ENCODE measurements around the gene ANKRD12.

Gene ANKRD12

GRCh38 chr18:9188359-9189231 lies 52.0 kb downstream of the ANKRD12 start:
- no peak for DNase-seq (ENCODE audit: low read depth)

GRCh38 chr18:9189491-9189890 lies 52.9 kb downstream of the ANKRD12 start:
- no peak for DNase-seq (ENCODE audit: low read depth)

- DNase-seq (ENCODE audit: low read depth) = no peak
Observed at GRCh38 chr18:9191658-9192256, 55.2 kb downstream of the ANKRD12 start.

GRCh38 chr18:9193031-9193430 lies 56.5 kb downstream of the ANKRD12 start:
- no peak for DNase-seq (ENCODE audit: low read depth)

- no peak for DNase-seq (ENCODE audit: low read depth)
Observed at GRCh38 chr18:9196568-9196967, 60.0 kb downstream of the ANKRD12 start.

GRCh38 chr18:9199681-9200080 lies 63.1 kb downstream of the ANKRD12 start:
- DNase-seq (ENCODE audit: low read depth) = no peak

- DNase-seq (ENCODE audit: low read depth) = no peak
Observed at GRCh38 chr18:9201224-9201623, 64.6 kb downstream of the ANKRD12 start.

DNA sequence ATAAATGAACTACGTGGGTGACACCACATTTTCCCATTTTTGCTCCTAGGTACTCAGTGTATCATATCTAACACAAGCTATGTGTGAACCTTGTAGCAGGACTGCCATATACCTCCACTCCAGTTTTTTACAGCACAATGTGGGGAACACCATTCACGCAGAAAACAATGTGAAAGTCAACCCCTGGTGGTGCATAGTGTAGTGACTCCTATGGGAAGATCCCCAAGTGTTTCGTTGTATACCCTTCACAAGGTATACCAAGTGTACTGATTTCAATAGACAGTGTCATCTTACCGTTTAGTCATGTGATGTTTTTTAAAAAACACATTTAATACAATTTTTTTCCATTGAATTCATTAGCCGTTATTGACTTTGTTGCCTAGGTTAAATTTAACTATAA lies 68.1 kb downstream of the ANKRD12 start:
- no peak for DNase-seq (ENCODE audit: low read depth)

- DNase-seq (ENCODE audit: low read depth) = no peak
Observed at GRCh38 chr18:9206421-9206820, 69.8 kb downstream of the ANKRD12 start.

- no peak for DNase-seq (ENCODE audit: low read depth)
Observed at GRCh38 chr18:9209279-9209678, 72.7 kb downstream of the ANKRD12 start.

DNA sequence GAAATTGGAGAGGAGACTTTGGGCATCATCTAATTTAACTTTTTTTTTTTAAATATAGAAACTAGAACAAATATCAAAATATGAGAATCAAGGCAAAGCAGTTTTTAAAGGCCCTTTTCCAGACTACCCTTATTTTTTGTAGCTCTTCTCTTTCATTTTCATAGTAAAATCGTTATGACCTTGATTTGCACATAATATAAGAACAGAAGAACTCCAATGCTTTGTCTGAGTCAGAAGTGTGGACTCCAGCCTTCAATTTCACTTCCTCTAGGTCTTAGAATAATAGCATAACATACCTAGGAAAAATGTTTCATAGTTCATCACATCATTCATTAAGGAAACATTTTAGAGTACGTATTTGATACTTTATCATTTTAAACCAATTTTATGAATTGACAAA lies 74.4 kb downstream of the ANKRD12 start:
- DNase-seq (ENCODE audit: low read depth) = no peak

- no peak for DNase-seq (ENCODE audit: low read depth)
Observed at GRCh38 chr18:9211955-9212354, 75.4 kb downstream of the ANKRD12 start.

DNA sequence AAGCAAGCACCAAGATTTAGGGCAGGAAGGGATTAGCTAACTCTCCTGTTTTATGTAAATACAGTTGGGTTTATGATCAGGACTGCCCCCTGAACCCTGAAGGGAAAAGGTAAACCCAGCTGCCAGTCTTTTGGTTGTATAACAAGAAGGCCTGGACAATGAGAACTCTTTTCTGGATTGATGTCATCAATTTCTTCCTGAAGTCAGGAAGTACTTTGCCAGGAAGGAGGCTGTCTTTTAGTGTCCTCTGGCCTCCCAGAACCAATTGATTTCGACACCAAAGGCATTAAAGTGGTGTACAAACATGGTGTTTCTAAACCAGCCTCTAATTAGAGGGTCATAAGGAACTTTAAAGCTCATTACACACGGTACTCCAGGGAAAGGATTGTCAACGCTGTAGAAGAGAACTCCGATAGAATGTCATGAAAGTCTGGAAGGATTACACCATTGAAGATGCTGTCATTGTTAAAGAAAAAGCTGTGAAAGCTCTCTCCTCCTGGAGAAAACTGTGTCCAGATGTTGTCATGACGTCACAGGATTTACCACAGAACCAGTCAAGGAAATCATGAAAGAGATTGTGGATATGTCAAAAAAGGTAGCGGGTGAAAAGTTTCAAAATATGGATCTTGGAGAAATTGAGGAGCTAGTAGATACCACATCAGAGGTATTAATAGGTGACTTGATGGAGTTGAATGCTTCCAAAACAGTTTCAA lies 78.8 kb downstream of the ANKRD12 start:
- DNase-seq (ENCODE audit: low read depth) = no peak

DNA sequence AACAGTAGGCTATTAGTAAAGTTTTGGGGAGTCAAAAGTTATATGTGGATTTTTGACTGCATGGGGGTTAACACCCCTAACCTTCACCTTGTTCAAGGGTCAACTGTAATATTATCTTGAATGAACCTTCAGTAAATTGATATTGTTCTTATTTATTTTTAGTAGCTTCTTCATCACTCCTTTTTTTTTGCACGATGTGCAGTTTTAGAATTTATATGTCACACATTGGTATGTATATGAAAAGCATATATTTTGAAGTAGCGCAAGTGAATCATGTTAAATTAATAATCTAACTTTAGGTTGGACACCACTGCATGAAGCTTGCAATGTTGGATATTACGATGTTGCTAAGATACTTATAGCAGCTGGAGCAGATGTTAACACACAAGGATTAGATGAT lies 79.9 kb downstream of the ANKRD12 start:
- DNase-seq (ENCODE audit: low read depth) = no peak

DNA sequence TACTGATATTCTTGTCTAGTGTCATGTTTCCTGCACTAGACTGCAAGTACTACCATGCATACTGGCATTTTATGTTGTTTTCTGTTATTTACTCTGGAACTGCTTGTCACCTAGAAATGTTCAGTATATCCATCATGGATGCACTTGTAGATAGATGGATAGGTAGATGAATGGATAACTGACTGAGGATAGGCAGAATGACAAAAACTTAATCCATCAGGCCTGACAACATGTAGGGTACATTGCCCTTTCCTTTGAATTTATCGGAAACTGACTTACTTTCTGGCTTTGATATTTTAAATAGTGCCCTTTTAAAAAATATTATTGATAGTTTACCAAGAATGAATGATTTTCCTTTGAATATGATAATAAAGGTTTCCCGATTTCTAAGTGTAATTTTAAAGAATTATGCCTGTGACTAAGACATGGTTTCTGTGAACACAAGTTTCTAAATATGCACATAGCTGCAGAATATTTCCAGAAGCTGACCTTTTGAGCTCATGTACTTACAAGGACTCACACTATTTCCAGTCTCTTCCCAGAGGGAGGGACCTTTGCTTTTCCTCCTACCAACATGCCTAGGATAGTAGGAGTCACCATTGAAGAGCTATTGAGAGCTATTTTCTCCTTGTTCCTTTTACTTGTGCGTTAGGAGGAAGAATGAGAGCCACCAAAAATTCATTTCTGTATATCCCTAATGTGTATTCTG lies 81.3 kb downstream of the ANKRD12 start:
- no peak for DNase-seq (ENCODE audit: low read depth)

- DNase-seq (ENCODE audit: low read depth) = no peak
Observed at GRCh38 chr18:9221040-9221439, 84.5 kb downstream of the ANKRD12 start.

DNA sequence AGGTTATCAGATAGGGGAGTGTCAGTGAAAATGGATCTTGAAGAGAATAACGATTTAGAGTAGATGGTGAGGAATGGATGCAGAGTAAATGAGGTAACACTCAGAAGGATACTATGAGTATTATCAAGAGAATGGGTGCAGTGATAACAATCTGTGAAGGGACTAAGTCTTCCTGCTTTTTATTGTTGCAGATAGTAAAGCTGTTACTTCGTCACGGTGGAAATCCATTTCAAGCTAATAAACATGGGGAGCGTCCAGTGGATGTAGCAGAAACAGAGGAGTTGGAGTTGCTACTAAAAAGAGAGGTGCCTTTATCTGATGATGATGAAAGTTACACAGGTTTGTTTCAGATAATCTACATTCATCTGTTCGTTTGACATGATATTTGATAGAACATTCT lies 85.1 kb downstream of the ANKRD12 start:
- no peak for DNase-seq (ENCODE audit: low read depth)

- no peak for DNase-seq (ENCODE audit: low read depth)
Observed at GRCh38 chr18:9223356-9223755, 86.8 kb downstream of the ANKRD12 start.

GRCh38 chr18:9226463-9226862 lies 89.9 kb downstream of the ANKRD12 start:
- no peak for DNase-seq (ENCODE audit: low read depth)

- no peak for DNase-seq (ENCODE audit: low read depth)
Observed at GRCh38 chr18:9231852-9232486, 95.4 kb downstream of the ANKRD12 start.

- DNase-seq (ENCODE audit: low read depth) = no peak
Observed at GRCh38 chr18:9232977-9233376, 96.4 kb downstream of the ANKRD12 start.

Measured in activated T-cell treated with anti-CD3 and anti-CD28 coated beads for 48 hours (primary cell).